HG03060 (cell line): ENCODE data around the gene DNMBP.
A peak's percentile ranks its signal among the peaks of the same experiment; 100 is the strongest.
"Not testable (repeated sequence)": the region's sequence is repeated elsewhere in the genome, so short reads cannot be mapped to it uniquely, and the experiment has no call there.

Experiments
- ATAC-seq: cut with Tn5 transposase; IDR thresholded peaks from one replicate; pipeline ENCODE4 v1.9.1; 2021; ENCODE audit warnings: low read depth, moderate number of reproducible peaks; ENCODE audit not compliant: unreplicated experiment

The DNMBP gene

DNA sequence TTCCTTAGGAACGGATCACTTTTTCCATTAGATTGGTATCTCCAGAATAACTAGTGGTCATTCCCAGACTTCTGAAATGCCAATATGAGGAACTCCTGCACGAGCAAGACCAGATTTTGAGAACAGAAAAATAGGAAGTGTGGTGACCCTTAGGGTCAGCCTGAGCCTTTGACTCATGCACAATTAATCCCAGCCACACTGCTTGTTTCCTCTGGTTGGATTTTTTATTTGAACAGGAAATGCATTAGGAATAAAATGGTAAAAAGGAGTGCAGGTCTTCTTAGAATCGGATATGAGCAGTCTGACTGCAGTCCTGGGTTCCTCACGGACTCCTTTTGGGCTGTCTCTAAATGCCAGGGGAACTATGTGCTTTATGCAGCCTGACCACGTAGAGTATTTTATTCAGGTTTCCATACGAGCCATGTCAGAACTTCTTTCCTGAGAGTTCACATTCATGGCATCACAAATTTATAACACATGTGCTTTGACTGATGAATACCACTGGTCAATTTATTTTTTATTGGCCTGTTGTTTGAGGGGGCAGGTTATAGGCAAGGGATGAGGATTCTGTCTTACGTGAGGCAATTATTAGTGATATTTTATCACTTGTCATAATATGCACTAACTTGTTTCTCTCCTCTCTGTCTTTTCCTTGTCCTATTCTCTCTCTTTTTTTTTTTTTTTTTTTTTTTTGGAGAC lies 46.1 kb downstream of the DNMBP start:
- not testable (repeated sequence) for ATAC-seq

DNA sequence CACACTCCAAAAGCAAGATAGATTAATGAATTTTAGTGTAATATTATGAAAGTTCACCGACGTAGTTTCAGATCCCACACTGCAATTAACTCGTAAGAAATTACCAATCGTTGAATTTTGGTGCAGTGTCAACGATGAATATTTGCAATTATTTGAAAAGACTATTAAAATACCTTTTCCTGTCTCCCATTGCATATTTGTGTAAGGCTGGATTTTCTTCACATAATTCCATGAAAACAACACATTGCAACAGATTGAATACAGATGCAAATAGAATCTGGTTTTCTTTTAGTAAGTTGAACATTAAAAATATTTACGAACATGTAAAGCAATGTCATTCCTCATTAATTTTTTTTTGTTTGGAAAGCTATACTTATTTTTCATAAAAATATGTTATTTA lies 50.9 kb downstream of the DNMBP start:
- ATAC-seq: no peak

DNA sequence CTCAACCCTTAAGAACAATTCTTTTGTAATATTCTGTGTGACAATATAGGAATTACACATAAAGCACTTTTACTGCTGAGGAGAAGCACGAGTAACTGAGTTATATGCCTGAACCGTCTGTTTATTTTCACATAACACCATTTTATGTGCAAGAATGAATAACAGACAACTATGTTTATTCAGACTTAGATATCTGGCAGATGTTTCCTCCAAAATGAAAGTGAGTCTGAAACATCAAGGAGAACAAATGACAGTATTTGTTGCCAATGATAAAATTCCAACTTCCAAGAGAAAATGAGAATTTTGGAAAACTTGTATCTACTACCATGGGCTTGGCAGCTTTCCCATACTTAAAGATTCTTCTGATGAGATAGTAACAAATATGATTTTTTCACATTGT lies 51.4 kb downstream of the DNMBP start:
- ATAC-seq: no peak

DNA sequence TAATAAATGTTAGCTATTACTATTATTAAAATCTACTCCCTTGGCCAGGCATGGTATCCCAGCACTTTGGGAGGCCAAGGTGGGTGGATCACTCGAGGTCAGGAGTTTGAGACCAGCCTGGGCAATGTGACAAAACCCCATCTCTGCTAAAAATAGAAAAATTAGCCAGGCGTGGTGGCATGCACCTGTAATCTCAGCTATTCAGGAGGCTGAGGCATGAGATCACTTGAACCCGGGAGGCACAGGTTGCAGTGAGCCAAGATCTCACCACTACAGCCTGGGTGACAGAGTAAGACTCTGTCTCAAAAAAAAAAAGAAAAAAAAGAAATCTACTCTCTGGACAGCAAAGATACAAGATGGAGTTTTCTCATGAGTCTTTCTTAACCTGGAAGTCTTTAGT lies 56.2 kb downstream of the DNMBP start:
- ATAC-seq: not testable (repeated sequence)

DNA sequence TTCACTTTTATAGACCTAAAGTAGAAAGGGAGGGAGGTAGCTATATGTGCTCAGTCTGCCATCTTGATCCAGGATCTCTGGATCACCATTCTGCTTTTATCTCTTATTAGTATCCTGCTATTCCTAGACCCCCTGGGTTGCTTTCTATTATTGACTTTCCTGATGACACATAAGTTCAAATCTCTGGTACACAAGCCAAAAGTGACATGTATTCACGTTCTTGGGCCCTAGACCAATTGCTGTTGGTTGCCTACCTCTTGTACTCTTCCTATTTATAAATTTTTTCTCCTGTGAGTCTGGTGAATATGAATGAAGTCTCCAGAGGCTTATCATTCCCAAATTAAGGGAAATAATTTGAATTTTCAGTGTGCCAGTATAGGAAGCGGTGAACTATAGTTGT lies 56.9 kb downstream of the DNMBP start:
- no peak for ATAC-seq

DNA sequence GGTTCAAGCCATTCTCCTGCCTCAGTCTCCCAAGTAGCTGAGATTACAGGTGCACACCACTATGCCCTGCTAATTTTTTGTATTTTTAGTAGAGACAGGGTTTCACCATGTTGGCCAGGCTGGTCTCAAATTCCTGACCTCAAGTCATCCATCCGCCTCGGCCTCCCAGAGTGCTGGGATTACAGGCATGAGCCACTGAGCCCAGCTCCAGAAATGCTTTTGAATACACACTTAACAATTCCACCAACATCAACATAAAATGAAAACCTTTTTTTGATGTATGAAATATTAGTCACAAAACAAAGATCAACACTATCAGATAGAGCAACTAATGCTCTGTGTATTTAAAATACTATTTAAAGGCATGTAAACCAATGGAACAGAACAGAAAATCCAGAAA lies 63.7 kb downstream of the DNMBP start:
- not testable (repeated sequence) for ATAC-seq

DNA sequence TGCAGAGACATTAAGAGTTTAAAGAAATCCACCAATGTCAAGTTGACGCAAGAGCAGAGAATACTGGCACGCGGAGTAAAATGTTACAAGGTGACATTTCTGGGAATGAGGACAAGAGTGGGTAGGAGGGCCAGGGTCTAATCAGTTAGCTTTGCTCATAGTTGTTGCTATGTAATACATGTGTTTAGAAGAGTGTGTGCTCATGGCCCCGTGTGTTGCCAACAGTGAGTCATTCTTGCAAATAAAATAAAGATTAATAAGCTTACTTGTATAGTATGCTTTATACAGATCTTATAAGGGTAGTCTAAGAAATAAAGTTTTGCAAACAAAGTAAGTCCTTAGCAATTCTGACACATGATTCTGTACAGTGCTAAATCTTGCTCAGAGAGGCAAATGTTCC lies 64.5 kb downstream of the DNMBP start:
- no peak for ATAC-seq

DNA sequence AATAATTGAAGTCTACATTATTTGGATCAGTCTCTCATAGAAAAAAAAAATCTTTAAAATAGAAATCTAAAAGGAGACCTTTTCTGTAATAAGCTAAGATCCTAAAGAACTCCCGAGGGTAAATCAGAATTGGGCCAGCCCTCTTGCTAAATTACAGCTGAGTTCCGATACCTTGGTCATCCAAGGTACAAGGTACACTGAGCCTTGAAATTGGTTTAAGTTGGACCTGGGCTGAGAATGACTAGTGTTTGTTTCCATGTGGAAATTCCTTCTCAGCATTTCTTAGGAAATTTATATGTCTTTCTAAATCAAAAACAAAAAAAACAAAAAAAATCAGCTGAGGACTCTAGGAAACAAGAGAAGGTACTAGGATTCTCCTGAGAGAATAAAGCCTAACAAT lies 64.9 kb downstream of the DNMBP start:
- ATAC-seq: no peak

DNA sequence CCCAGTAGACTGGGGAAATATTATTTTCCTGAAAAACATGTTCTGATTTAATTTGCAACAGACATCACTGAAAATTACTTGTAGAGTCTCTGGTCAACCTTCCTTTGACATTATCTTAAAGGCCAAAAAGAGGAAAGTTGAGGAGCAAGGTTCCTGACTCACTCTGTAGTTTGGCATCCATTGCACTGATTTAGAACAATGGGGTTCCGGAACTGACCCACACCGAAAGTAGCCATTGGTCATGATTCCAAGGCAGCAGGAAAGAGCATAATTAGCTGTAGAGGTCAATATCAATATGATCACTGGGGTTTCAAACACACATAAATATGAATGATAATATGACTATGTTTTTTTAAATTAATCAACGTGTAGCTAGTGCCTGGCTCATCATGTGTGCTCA lies 65.8 kb downstream of the DNMBP start:
- no peak for ATAC-seq

DNA sequence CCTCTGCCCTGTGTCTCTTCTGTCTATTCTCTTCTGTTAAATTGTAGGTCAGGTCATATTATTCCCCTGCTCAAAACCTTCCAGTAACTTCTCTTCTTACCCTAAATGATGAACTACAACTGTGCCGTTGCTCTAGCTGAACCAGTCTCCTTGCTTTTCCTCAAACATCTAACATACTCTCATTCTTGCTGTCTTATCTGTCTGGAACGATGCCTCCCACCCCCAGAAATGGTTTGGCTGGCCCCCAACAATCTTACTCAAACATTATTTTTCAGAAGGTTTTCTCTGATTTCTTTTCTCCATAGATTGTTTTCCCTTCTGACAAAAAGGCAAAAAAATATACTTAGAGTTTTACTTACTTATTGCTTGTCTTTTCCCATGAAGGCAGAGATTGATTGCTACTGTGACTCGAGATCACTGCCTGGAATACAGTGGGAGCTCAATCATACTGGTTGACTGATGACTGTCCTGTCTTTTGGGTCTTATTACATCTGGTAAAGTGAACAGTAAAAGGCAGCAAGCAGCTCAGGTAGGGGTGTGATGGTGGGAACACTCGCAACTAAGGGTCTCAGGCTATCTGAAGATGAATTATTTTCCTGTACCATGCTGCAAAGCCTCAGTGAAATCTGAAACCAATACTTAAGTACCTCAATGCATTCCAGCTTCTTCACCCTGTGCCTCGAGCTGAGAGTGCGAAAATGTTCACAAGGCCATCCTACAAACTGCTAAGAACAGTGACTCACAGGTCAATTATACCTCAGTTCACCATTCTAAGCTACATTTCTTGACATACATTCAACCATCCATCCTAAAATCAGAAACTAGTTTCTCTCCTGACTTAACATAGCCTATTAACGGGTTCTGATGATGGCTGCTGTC lies 67.6 kb downstream of the DNMBP start:
- ATAC-seq: no peak

DNA sequence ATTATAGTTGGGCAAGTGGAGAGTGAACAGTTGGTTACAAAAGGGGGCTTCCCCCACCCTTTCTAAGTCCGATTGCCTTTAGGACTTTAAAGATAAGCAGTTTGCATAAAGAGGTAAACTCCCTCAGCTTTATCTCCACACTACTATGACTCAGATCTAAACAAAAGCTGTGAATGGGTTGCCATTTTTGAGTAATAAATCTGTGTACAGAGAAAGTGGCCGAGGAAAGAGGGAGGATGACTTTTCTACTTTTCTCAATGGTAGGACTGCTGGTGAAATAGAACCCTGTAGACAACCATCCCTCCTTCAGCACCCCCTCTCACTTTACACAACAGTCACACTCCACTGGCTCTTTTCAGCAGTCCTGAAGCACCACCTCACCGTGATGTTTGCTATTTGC lies 71.2 kb downstream of the DNMBP start:
- peak; percentile 74 for ATAC-seq

DNA sequence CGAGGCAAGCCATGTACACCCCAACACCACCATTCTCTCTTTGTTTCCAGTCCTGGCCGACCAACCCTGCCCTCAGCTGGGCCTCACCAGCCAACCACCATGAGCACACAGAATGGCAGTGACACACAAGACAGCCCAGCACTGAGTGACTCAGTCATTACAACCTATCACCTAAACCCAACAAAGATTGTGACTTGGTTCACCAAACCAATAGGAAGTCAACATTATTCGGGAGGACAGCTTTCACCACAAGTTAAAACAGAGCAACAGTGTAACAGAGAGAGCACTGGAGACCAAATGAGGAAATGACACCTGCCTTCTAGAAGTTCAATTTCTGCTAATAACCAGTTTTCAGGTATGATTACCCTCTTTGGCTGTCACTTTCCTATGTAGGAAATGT lies 72.1 kb downstream of the DNMBP start:
- ATAC-seq: no peak

DNA sequence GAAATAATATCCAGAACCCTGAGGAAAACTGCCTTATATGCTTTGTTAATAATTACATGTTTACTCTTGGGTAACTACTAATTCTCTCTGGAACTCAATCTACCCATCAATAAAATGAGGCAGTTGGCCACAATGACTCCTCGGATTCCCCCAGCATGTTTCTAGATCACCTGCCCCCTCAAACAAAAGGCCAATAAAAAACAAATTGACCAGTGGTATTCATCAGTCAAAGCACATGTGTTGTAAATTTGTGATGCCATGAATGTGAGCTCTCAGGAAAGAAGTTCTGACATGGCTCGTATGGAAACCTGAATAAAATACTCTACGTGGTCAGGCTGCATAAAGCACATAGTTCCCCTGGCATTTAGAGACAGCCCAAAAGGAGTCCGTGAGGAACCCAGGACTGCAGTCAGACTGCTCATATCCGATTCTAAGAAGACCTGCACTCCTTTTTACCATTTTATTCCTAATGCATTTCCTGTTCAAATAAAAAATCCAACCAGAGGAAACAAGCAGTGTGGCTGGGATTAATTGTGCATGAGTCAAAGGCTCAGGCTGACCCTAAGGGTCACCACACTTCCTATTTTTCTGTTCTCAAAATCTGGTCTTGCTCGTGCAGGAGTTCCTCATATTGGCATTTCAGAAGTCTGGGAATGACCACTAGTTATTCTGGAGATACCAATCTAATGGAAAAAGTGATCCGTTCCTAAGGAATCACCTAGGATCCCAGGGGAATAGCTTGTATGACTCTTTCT lies 77.4 kb downstream of the DNMBP start:
- not testable (repeated sequence) for ATAC-seq

DNA sequence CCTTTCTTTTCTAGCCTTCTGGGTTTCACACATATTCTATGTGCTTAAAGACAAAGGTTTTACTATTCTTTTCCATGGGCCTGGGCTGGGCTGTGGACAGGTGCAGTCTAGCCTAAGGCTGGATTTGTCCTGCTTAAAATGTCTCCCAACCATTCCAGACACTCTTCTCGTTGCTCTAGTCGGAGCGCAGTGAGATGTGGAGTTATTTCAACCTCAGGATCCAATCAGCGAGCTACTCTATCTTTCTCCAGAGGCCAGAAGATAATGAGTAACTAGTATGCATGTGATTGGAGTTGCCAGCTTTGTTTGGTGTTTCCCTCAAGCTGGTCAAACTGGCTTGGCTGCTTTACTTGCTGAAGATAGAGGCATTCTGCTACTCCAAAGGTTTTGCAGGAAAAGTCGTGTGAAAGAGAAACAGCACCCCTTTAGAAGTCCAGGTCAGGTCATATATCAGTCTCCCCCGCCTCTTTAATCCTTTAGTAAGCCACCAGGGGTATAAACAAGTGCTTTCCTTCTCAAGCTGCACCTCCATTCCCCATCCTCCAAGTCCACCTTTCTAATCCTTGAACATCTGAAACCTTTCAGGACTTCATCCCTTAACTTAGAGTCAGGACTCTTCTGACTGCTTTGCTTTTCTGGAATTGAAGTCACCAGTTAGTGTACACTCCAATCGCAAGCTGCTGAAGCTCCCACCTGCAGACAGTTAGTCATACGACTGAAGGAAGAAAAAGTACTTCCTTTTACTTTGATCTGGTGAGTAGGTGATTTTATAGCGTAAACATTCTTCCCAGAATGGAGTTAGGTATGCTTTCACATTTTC lies 78.8 kb downstream of the DNMBP start:
- no peak for ATAC-seq

DNA sequence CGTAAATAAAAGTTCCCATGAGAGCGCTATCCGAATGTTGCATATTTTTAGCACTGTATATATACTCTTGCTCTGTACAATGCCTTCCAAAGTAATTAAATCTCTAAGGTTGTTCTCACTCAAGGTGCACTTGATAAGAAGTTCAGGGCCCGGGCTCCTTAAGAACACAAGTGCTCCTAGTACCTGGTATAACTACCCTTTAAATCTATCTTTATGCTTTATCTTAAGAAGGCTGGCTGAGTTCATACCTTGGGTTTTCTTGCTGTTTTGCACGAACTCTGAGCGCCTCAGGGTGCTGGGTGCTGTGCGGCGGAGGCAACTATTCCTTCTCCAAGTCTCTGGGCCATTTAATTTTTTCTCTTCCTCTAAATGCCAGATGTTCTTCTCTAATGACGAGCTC lies 80.4 kb downstream of the DNMBP start:
- no peak for ATAC-seq

DNA sequence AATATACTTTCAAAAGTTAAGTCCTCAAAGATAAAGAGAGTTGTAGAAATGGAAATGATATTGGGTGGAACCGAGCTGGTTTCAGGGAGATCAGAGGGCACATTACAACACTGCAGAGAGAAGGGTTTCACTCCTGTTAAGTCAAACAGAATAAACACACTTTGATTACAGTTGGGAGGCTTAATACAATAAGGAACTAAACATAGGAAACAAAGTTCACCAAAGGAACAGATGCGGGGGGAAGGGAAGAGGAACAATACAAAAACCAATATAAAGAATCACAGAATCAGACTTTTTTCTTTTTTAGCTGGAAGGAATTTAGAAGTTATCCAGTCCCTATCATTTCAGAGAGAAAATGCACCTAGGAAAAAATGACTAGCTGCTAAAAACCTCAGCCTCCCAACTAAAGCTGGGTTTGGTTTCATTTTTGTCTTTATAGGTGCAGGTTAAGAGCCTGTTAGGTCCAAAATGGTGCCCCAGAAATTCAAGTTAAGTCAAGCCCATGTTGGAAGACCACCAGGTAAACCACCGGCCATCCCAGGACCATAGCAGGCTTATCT lies 81.9 kb downstream of the DNMBP start:
- ATAC-seq: no peak

DNA sequence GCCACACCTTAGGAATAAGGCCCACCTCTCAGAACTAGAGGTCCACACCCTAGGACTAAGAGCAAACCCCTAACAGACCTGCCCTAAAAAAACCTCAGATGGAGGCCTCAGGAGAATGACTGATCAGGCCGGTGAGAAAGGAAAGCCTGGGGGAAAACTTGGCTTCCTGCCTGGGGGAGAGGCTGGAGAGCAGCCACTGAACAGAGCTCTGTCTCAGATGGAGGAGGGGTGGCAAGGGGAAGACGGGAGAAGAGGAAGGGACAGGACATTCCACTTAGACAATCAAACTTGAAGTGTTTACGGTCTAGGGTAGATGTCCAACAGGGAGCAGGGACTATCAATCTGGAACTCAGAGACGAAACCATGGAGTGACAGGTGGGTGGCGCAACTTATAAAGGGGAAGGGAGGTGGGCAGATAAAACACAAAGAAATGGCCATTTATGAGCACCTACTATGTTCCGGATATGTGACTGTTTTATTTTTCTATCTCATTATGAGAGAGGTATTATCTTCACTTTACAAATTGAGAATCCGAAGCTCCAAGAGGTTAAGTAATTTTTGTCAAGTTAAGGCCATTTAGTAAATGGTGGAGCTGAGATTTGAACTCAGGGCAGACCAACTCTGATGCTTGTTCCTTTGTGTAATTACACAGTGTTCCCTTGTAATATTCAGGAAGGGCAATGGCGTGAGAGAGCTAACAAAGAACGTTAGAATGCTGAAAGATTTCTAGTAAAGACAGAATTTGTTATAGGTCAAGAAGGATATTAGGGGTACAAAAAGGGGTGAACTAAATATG lies 82.6 kb downstream of the DNMBP start:
- ATAC-seq: no peak

DNA sequence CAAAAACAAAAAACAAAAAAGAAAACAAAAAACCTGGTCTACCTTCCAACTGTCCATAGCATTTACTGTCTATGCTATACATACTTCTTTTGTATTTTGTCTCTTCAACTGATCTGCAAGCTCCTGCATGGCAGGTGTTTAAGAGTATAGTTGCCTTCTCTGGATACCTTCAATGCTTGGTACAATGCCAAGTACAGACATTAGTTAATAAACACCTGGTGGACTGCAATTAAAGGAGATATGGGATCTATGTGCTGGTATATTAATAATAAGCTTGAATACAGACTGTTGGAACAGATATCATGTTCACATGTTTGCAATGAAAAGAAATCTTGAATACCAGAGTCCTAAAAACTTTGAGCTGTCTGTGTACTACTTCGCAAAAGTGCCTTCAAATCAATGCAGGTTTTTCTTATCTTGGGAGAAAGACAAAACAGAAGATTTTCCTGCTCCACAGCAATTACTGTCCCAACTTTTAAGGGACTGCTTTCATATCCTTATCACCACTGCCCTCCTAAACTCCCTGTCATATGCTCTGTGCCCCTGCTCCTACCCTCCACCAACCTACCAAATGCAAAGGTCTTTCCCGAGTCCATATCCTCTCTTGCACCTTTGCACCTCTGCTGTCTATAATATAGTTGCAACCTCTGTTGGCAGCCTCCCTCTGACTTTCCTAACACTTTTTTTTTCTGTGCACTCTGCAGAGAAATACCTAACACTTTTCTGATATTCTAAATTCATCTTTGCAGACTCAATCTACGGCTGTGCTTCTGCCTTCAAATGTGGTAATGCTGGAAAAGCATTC lies 85.1 kb downstream of the DNMBP start:
- no peak for ATAC-seq

DNA sequence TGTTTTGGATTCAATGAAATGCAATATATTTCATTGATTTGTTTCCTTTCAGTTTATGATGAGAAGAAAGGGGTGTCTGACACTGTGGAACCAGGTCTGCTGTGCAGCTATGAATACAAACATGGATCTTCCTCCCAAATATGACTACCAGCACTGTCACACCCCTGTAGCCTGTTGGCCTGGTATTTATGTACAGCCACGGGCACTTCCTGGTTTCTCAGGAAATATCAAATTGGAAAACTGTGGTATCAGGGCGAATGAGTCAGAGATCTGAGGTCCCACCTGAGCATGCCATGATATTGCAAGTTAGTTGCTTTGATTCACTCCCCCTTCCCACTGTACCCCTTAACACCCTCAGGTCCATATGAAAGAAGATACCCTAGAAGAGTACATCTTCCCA lies 87.8 kb downstream of the DNMBP start:
- no peak for ATAC-seq
